Calu3 (cell line): ENCODE results near the gene ARID1A. TPM values are rescaled to one million over a fixed set of nuclear protein-coding genes. Genes with fewer than 3 reads are reported as not detected.

Experiments
- BruUV-seq: library from RNA; stranded (reverse); fragments of 400-500 nt; replicated peaks from 2 replicates; lab custom pipeline; 2021; lab: Mats Ljungman, UMichigan
- CTCF ChIA-PET: fragments of 300-600 bp; sonication (Branson Sonifier 250); formaldehyde crosslinking; loops from one replicate; lab custom pipeline; 2022; ENCODE audit warnings: antibody characterized with exemption; lab: Charles Lee
- DNase-seq: peaks from one replicate; pipeline ENCODE4 v3.0.0; 2022
- H3K27ac Mint-ChIP-seq: one replicate; pipeline ENCODE4 v1.8.0; 2022; ENCODE audit warnings: mixed read lengths; ENCODE audit not compliant: unreplicated experiment
- H3K27me3 Mint-ChIP-seq: one replicate; pipeline ENCODE4 v1.8.0; 2022; ENCODE audit warnings: mixed read lengths; ENCODE audit not compliant: unreplicated experiment
- H3K36me3 Mint-ChIP-seq: one replicate; pipeline ENCODE4 v1.8.0; 2022; ENCODE audit warnings: mild to moderate bottlenecking, moderate library complexity, mixed read lengths; ENCODE audit not compliant: insufficient read depth, unreplicated experiment
- H3K4me1 Mint-ChIP-seq: one replicate; pipeline ENCODE4 v1.8.0; 2022; ENCODE audit warnings: mild to moderate bottlenecking, low read depth, mixed read lengths; ENCODE audit not compliant: unreplicated experiment
- H3K4me3 Mint-ChIP-seq: one replicate; pipeline ENCODE4 v1.8.0; 2022; ENCODE audit warnings: mild to moderate bottlenecking, low read depth, moderate library complexity, mixed read lengths; ENCODE audit not compliant: unreplicated experiment
- H3K9me3 Mint-ChIP-seq: one replicate; pipeline ENCODE4 v1.8.0; 2022; ENCODE audit warnings: low read depth, mixed read lengths; ENCODE audit not compliant: unreplicated experiment
- CTCF ChIP-seq: fragments of 200-600 bp; IDR thresholded peaks from one replicate; pipeline ENCODE4 v1.8.0; 2022; ENCODE audit warnings: antibody characterized with exemption; ENCODE audit not compliant: unreplicated experiment
- intact Hi-C: fragments of 100-400 bp; cut with micrococcal nuclease; formaldehyde crosslinking; loops from one replicate; pipeline ENCODE4 v1.10.0; 2022; ENCODE audit not compliant: unreplicated experiment
- total RNA-seq: library from RNA; stranded (reverse); gene quantifications from 2 replicates; pipeline ENCODE4 v1.2.3, GENCODE V29; 2022

ARID1A gene
- total RNA-seq, 1 experiment from 2014 or later = 51.7 TPM

GRCh38 chr1:26677306-26678115 lies 18.3 kb upstream of the ARID1A start:
- no peak overlapping the region for H3K27ac Mint-ChIP-seq
- peaks cover 6% of the 10 kb centered on the region for H3K36me3 Mint-ChIP-seq
- TF ChIP-seq CTCF = peak; percentile 58
- peaks cover 11% of the 10 kb centered on the region for H3K4me1 Mint-ChIP-seq
- DNase-seq = peak; percentile 84
- H3K9me3 Mint-ChIP-seq = no peaks in the 10 kb centered on the region
- BruUV-seq = no TSS peak
- no peaks in the 10 kb centered on the region for H3K27me3 Mint-ChIP-seq
- CTCF ChIA-PET = interaction anchor here (0.6 to 1.6 kb wide), 19 partner anchors 11 to 246 kb away, joined by 3 to 23 read pairs (median 4); partner anchors contain the start of genes DHDDS and PIGV
- intact Hi-C loops = loop anchor here (2.0 kb wide), 1 partner anchor 75 kb away; no protein-coding TSS in a partner anchor
- H3K4me3 Mint-ChIP-seq = peak overlapping the region; percentile 20

GRCh38 chr1:26684763-26685508 lies 10.9 kb upstream of the ARID1A start:
- no peaks in the 10 kb centered on the region for H3K9me3 Mint-ChIP-seq
- no peaks in the 10 kb centered on the region for H3K27me3 Mint-ChIP-seq
- H3K4me3 Mint-ChIP-seq = no peak overlapping the region
- CTCF ChIA-PET = no interaction called here
- BruUV-seq = no TSS peak
- no peak for TF ChIP-seq CTCF
- H3K4me1 Mint-ChIP-seq = no peaks in the 10 kb centered on the region
- H3K36me3 Mint-ChIP-seq = no peaks in the 10 kb centered on the region
- no peak for DNase-seq
- intact Hi-C loops = no loop called here
- H3K27ac Mint-ChIP-seq = no peak overlapping the region

GRCh38 chr1:26686795-26687194 lies 9.0 kb upstream of the ARID1A start:
- DNase-seq = no peak
- BruUV-seq = no TSS peak

More at GRCh38 chr1:26686795-26687194, 9.0 kb upstream of the ARID1A start:
- Mint-ChIP-seq H3K27me3 (no peaks in the 10 kb centered on the region), H3K27ac (no peak overlapping the region), H3K9me3 (no peaks in the 10 kb centered on the region), H3K4me1 (no peaks in the 10 kb centered on the region), H3K4me3 (no peak overlapping the region), H3K36me3 (no peaks in the 10 kb centered on the region)
- intact Hi-C loops = no loop called here
- TF ChIP-seq CTCF = no peak
- CTCF ChIA-PET = no interaction called here
